Stimulated activated CD4-positive, alpha-beta T cell treated with anti-CD3 and anti-CD28 coated beads, Interleukin-1b, Interleukin-23, amount 100 ng/mL, for 1 hour (primary cell): ENCODE results near the gene AMPH.
"Not testable (repeated sequence)": the region's sequence is repeated elsewhere in the genome, so short reads cannot be mapped to it uniquely, and the experiment has no call there.

ENCODE experiments used
- DNase-seq, 2 donors: peaks; one replicate each; pipeline ENCODE4 v3.0.0-alpha.2; 2020; ENCODE audit warnings: low read depth in 2 of 2

AMPH gene

GRCh38 chr7:38396852-38397251, 234.3 kb downstream of the AMPH start:
- DNase-seq = no peak

- DNase-seq = not testable (repeated sequence)
Measured at GRCh38 chr7:38395921-38396552, 235.1 kb downstream of the AMPH start.

- no peak for DNase-seq
Measured at GRCh38 chr7:38394660-38395059, 236.5 kb downstream of the AMPH start.

- DNase-seq = no peak
Measured at GRCh38 chr7:38393874-38394273, 237.3 kb downstream of the AMPH start.

GRCh38 chr7:38391751-38392150, 239.4 kb downstream of the AMPH start:
- DNase-seq = no peak

GRCh38 chr7:38385682-38386081, 245.5 kb downstream of the AMPH start:
- DNase-seq = no peak

GRCh38 chr7:38383281-38383680, 247.9 kb downstream of the AMPH start:
- DNase-seq = no peak

- no peak for DNase-seq
Measured at GRCh38 chr7:38382684-38383083, 248.5 kb downstream of the AMPH start.

GRCh38 chr7:38375453-38375852, 255.7 kb downstream of the AMPH start:
- DNase-seq = no peak

GRCh38 chr7:38374507-38374906, 256.7 kb downstream of the AMPH start:
- DNase-seq = no peak

GRCh38 chr7:38373155-38373554, 258.0 kb downstream of the AMPH start:
- no peak for DNase-seq

GRCh38 chr7:38372290-38372689, 258.9 kb downstream of the AMPH start:
- DNase-seq = no peak

GRCh38 chr7:38369816-38370493, 261.2 kb downstream of the AMPH start:
- DNase-seq = peak in 1 of 2 donors; percentile 68

- DNase-seq = peak in 1 of 2 donors; percentile 49
Measured at GRCh38 chr7:38368191-38368605, 263.0 kb downstream of the AMPH start.

GRCh38 chr7:38367301-38367890, 263.8 kb downstream of the AMPH start:
- DNase-seq = no peak

- peak; percentile 41 to 47 for DNase-seq
Measured at GRCh38 chr7:38363379-38363778, 267.8 kb downstream of the AMPH start.

GRCh38 chr7:38362611-38363237, 268.4 kb downstream of the AMPH start:
- DNase-seq = not testable (repeated sequence)

- DNase-seq = no peak
Measured at GRCh38 chr7:38360776-38361175, 270.4 kb downstream of the AMPH start.

- DNase-seq = peak; percentile 55 to 58
Measured at GRCh38 chr7:38359071-38359601, 272.0 kb downstream of the AMPH start.

GRCh38 chr7:38358273-38358831, 272.8 kb downstream of the AMPH start:
- not testable (repeated sequence) for DNase-seq

- peak in 1 of 2 donors; percentile 41 for DNase-seq
Measured at GRCh38 chr7:38354271-38354851, 276.8 kb downstream of the AMPH start.
